Measurements from ENCODE around the gene RPP40.

RPP40 gene

GRCh38 chr6:4950076-4950475, 53.8 kb downstream of the RPP40 start:
- Histone ChIP-seq H3K27me3 (replicated peaks) (no peaks in the 10 kb centered on the region), H3K36me3 (replicated peaks) (peaks cover 20% of the 10 kb centered on the region), H3K27ac (no peak overlapping the region), H3K4me3 (ENCODE audit: low read depth, low read length) (no peak overlapping the region)
- in situ Hi-C loops (cut with HindIII; ENCODE audit: low pct_ligation_motif_present, low sequenced_read_pairs) = no loop called here
- DNase-seq = no peak
- TF ChIP-seq CTCF (IDR thresholded peaks at IDR 0.05; ENCODE audit: low read depth, low read length, missing control alignments) = no peak

GRCh38 chr6:4948781-4949450, 54.9 kb downstream of the RPP40 start:
- no peak for TF ChIP-seq CTCF (IDR thresholded peaks at IDR 0.05; ENCODE audit: low read depth, low read length, missing control alignments)
- no peak for DNase-seq
- Histone ChIP-seq H3K4me3 (ENCODE audit: low read depth, low read length) (no peak overlapping the region), H3K27ac (no peak overlapping the region), H3K36me3 (replicated peaks) (peaks cover 18% of the 10 kb centered on the region), H3K27me3 (replicated peaks) (no peaks in the 10 kb centered on the region)
- in situ Hi-C loops (cut with HindIII; ENCODE audit: low pct_ligation_motif_present, low sequenced_read_pairs) = no loop called here

- no peak overlapping the region for H3K27ac ChIP-seq
- no peak for TF ChIP-seq CTCF (IDR thresholded peaks at IDR 0.05; ENCODE audit: low read depth, low read length, missing control alignments)
- H3K27me3 ChIP-seq (replicated peaks) = no peaks in the 10 kb centered on the region
- H3K4me3 ChIP-seq (ENCODE audit: low read depth, low read length) = no peak overlapping the region
- in situ Hi-C loops (cut with HindIII; ENCODE audit: low pct_ligation_motif_present, low sequenced_read_pairs) = no loop called here
- DNase-seq = no peak
- peaks cover 13% of the 10 kb centered on the region for H3K36me3 ChIP-seq (replicated peaks)
These were observed 56.1 kb downstream of the RPP40 start for GRCh38 chr6:4947716-4948115.

- in situ Hi-C loops (cut with HindIII; ENCODE audit: low pct_ligation_motif_present, low sequenced_read_pairs) = no loop called here
- no peak overlapping the region for H3K4me3 ChIP-seq (ENCODE audit: low read depth, low read length)
- no peak for DNase-seq
- H3K27me3 ChIP-seq (replicated peaks) = no peaks in the 10 kb centered on the region
- no peak for TF ChIP-seq CTCF (IDR thresholded peaks at IDR 0.05; ENCODE audit: low read depth, low read length, missing control alignments)
- H3K36me3 ChIP-seq (replicated peaks) = peaks cover 8% of the 10 kb centered on the region
- H3K27ac ChIP-seq = no peak overlapping the region
These were observed 57.3 kb downstream of the RPP40 start for GRCh38 chr6:4946521-4946920.

All from brain microvascular endothelial cell (primary cell).